ENCODE results near the gene SLC25A51.

DNA sequence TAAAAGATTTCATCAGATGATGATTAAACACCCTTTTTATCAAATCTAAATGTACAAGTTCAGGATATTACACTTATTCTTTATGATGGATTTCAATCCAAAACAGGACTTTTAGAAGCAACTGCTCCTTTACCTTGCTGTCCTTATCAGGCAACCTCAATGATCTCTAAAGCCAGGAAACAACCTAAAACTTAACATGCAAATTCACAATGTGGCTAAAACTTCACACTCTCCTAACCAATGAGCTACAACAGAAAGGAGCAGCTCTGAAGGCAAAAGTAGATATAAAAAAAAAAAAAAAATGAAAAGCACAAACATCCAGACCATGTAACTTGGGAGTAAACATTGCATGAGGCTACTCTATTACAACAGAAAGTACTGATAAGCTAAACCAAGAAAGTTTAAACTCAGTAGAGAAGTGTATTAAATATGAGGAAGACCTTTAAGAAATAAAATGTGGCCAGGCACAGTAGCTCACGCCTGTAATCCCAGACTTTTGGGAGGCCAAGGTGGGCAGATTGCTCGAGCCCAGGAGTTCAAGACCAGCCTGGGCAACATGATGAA lies 22.9 kb downstream of the SLC25A51 start:
- TF ChIP-seq, protein P1, sequence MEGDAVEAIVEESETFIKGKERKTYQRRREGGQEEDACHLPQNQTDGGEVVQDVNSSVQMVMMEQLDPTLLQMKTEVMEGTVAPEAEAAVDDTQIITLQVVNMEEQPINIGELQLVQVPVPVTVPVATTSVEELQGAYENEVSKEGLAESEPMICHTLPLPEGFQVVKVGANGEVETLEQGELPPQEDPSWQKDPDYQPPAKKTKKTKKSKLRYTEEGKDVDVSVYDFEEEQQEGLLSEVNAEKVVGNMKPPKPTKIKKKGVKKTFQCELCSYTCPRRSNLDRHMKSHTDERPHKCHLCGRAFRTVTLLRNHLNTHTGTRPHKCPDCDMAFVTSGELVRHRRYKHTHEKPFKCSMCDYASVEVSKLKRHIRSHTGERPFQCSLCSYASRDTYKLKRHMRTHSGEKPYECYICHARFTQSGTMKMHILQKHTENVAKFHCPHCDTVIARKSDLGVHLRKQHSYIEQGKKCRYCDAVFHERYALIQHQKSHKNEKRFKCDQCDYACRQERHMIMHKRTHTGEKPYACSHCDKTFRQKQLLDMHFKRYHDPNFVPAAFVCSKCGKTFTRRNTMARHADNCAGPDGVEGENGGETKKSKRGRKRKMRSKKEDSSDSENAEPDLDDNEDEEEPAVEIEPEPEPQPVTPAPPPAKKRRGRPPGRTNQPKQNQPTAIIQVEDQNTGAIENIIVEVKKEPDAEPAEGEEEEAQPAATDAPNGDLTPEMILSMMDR (IDR thresholded peaks at IDR 0.05; ENCODE audit: insufficient read depth, low read depth, low read length) = no peak
- TF ChIP-seq EZH2 (IDR thresholded peaks at IDR 0.05; ENCODE audit: insufficient read depth, low read length) = no peak

All from astrocyte (in vitro differentiated cells and primary cell).